Endothelial cell of umbilical vein (primary cell): Measurements from ENCODE around the gene KCNH2. TPM values are rescaled to one million over a fixed set of nuclear protein-coding genes. Genes with fewer than 3 reads are reported as not detected.

Experiments used
- BruUV-seq: library from RNA; stranded (reverse); fragments of 400-500 nt; replicated peaks from 2 replicates; lab custom pipeline; 2021; lab: Mats Ljungman, UMichigan
- CTCF ChIA-PET: fragments of 300-600, 350-600 bp; sonication (Branson Sonifier 250); formaldehyde crosslinking; loops from one replicate; lab custom pipeline; 2021; ENCODE audit warnings: antibody characterized with exemption, inconsistent platforms; lab: Charles Lee
- POLR2A ChIA-PET: fragments of 300-600, 350-600 bp; sonication (Branson Sonifier 250); formaldehyde crosslinking; loops from one replicate; lab custom pipeline; 2021; ENCODE audit warnings: antibody characterized with exemption, inconsistent platforms; lab: Charles Lee
- DNase-seq: peaks from one replicate; pipeline ENCODE4 v3.0.0-alpha.2; 2011; ENCODE audit warnings: low read depth, low spot score
- FAIRE-seq: peaks from 2 replicates; lab custom pipeline; 2011; peaks lifted over from hg19 to GRCh38; lab: Jason Lieb, UNC
- H2AFZ ChIP-seq: 2 replicates; pipeline ENCODE4 v1.6.0; 2012; ENCODE audit warnings: low read depth, low read length, control low read depth, inconsistent platforms
- H3K27ac ChIP-seq: 2 replicates; pipeline ENCODE4 v1.5.1; 2011; ENCODE audit warnings: low read depth, mild to moderate bottlenecking, control low read depth, low read length, moderate library complexity; ENCODE audit not compliant: insufficient read depth
- H3K27me3 ChIP-seq, 2 experiments: 2 replicates each; pipeline versions ENCODE4 v1.6.0 to v1.6.1; 2011; ENCODE audit warnings: low read length in 2 of 2, mixed read lengths in 1 of 2; ENCODE audit not compliant: control insufficient read depth in 2 of 2, insufficient read depth in 2 of 2
- H3K36me3 ChIP-seq, 2 experiments: 2 replicates in 1 of 2; 3 replicates in 1 of 2; pipeline ENCODE4 v1.5.1; 2011; ENCODE audit warnings: low read length in 2 of 2, mild to moderate bottlenecking in 1 of 2, moderate library complexity in 1 of 2; ENCODE audit not compliant: control insufficient read depth in 2 of 2, insufficient read depth in 2 of 2; ENCODE audit errors: extremely low read depth in 1 of 2
- H3K4me1 ChIP-seq: 3 replicates; pipeline ENCODE4 v1.5.1; 2011; ENCODE audit warnings: mild to moderate bottlenecking, low read length; ENCODE audit not compliant: control insufficient read depth, insufficient read depth; ENCODE audit errors: extremely low read depth
- H3K4me2 ChIP-seq: 2 replicates; pipeline ENCODE4 v1.6.1; 2011; ENCODE audit warnings: low read length, control low read depth, mixed read lengths; ENCODE audit not compliant: insufficient read depth
- H3K4me3 ChIP-seq, 3 experiments: fragments of 200-600 bp in 1 of 3; sonication (generic), shearing (Covaris generic) in 1 of 3; replicated peaks in 1 of 3; 2 replicates each; pipeline ENCODE4 v1.5.1; 2011 to 2016; ENCODE audit warnings: control low read depth in 3 of 3, low read length in 3 of 3, mild to moderate bottlenecking in 2 of 3, inconsistent platforms in 1 of 3, low read depth in 1 of 3, moderate library complexity in 1 of 3; ENCODE audit not compliant: insufficient read depth in 1 of 3
- H3K79me2 ChIP-seq: 2 replicates; pipeline ENCODE4 v1.6.0; 2012; ENCODE audit warnings: low read length, inconsistent platforms; ENCODE audit not compliant: control insufficient read depth, insufficient read depth
- H3K9ac ChIP-seq: replicated peaks from 2 replicates; pipeline ENCODE3; 2011; ENCODE audit warnings: low read length, control low read depth; ENCODE audit not compliant: insufficient read depth; ENCODE audit errors: extremely low read depth
- H3K9me1 ChIP-seq: replicated peaks from 3 replicates; pipeline ENCODE4 v1.6.0; 2011; ENCODE audit warnings: mild to moderate bottlenecking, low read length; ENCODE audit not compliant: control insufficient read depth, insufficient read depth; ENCODE audit errors: extremely low read depth
- H3K9me3 ChIP-seq: replicated peaks from 2 replicates; pipeline ENCODE4 v1.5.1; 2012; ENCODE audit warnings: low read length, inconsistent platforms; ENCODE audit not compliant: control insufficient read depth, insufficient read depth
- H4K20me1 ChIP-seq: replicated peaks from 2 replicates; pipeline ENCODE3; 2011; ENCODE audit warnings: mild to moderate bottlenecking, low read length; ENCODE audit not compliant: control insufficient read depth, insufficient read depth; ENCODE audit errors: extremely low read depth
- CTCF ChIP-seq, 2 donors: IDR thresholded peaks; 1 replicate in 1 of 2; 2 replicates in 1 of 2; pipeline ENCODE4 v1.5.1; 2011; ENCODE audit warnings: low read length in 2 of 2, mild to moderate bottlenecking in 2 of 2, moderate library complexity in 2 of 2, control low read depth in 1 of 2, inconsistent platforms in 1 of 2, low read depth in 1 of 2; ENCODE audit not compliant: insufficient read depth in 1 of 2; ENCODE audit errors: extremely low read depth in 1 of 2
- EZH2 ChIP-seq: IDR thresholded peaks from 2 replicates; pipeline ENCODE4 v1.6.1; 2012; ENCODE audit warnings: borderline replicate concordance, low read depth, mild to moderate bottlenecking, moderate library complexity, low read length, inconsistent platforms; ENCODE audit not compliant: severe bottlenecking
- FOS ChIP-seq: IDR thresholded peaks from 2 replicates; pipeline ENCODE4 v1.6.1; 2011; ENCODE audit warnings: mild to moderate bottlenecking, low read length, moderate library complexity, borderline replicate concordance; ENCODE audit not compliant: insufficient read depth
- GATA2 ChIP-seq: IDR thresholded peaks from 2 replicates; pipeline ENCODE4 v1.7.0; 2011; ENCODE audit warnings: low read depth, mild to moderate bottlenecking, moderate library complexity, mixed read lengths, low read length; ENCODE audit not compliant: insufficient read length, insufficient read depth
- JUN ChIP-seq: IDR thresholded peaks from 2 replicates; pipeline ENCODE4 v1.6.1; 2011; ENCODE audit warnings: borderline replicate concordance, low read depth; ENCODE audit not compliant: insufficient read length, insufficient read depth
- MAX ChIP-seq: IDR thresholded peaks from 2 replicates; pipeline ENCODE4 v1.6.1; 2011; ENCODE audit not compliant: insufficient read depth, insufficient read length
- MYC ChIP-seq: IDR thresholded peaks from one replicate; pipeline ENCODE4 v1.6.1; 2011; ENCODE audit warnings: mild to moderate bottlenecking, low read depth, low read length
- POLR2A ChIP-seq: IDR thresholded peaks from 2 replicates; pipeline ENCODE4 v1.6.1; 2012; ENCODE audit warnings: low read depth, mild to moderate bottlenecking, control low read depth, low read length
- POLR2AphosphoS5 ChIP-seq: IDR thresholded peaks from 2 replicates; pipeline ENCODE4 v1.6.1; 2012; ENCODE audit warnings: low read depth, mild to moderate bottlenecking, control low read depth, low read length, moderate library complexity; ENCODE audit not compliant: insufficient read depth
- dilution Hi-C: fragments of 300-500 bp; cut with MboI; formaldehyde crosslinking; loops from one replicate; pipeline ENCODE4 v1.15.0; 2019; ENCODE audit warnings: low sequenced_read_pairs; ENCODE audit not compliant: extremely low pct_ligation_motif_present
- intact Hi-C: fragments of 100-400 bp; cut with micrococcal nuclease; formaldehyde crosslinking; loops from one replicate; pipeline ENCODE4 v1.10.0; 2022
- polyA plus RNA-seq, 4 experiments: library from polyadenylated mRNA; depleted of rRNA in 3 of 4; stranded (reverse) in 3 of 4; unstranded in 1 of 4; fragments of >200 nt; gene quantifications; 2 replicates each; pipeline versions ENCODE4 v1.2.1 to v1.2.3, GENCODE V29; 2011 to 2012; ENCODE audit warnings: missing spikeins in 1 of 4
- total RNA-seq: library from RNA; stranded (reverse); gene quantifications from 2 replicates; pipeline ENCODE4 v1.2.3, GENCODE V29; 2021

The KCNH2 gene
- total and polyA plus RNA-seq, 2 donors (not counting 3 experiments of a cell fraction or from before 2014, with no cell fraction given) = 0.03 to 0.09 TPM

- no peaks in the 10 kb centered on the region for H3K9me1 ChIP-seq
- DNase-seq (no peak), FAIRE-seq (no peak)
- no TSS peak for BruUV-seq
- no peak overlapping the region for H3K27ac ChIP-seq
- no peak for TF ChIP-seq EZH2
- no peak for TF ChIP-seq POLR2AphosphoS5
- TF ChIP-seq POLR2A = no peak
- no peak for TF ChIP-seq GATA2
- TF ChIP-seq JUN = no peak
- no peak for TF ChIP-seq MYC
- TF ChIP-seq MAX = no peak
- no peak for TF ChIP-seq CTCF (IDR thresholded peaks at IDR 0.05; ENCODE audit: extremely low read depth in 1 of 2, insufficient read depth in 1 of 2, low read depth in 1 of 2, low read length in 2 of 2)
- no peak for TF ChIP-seq FOS
- no peak overlapping the region for H2AFZ ChIP-seq
- H3K27me3 ChIP-seq = no peaks in the 10 kb centered on the region
- H3K4me3 ChIP-seq = no peak overlapping the region
- peaks cover 7% of the 10 kb centered on the region for H3K79me2 ChIP-seq
- no peak overlapping the region for H3K9ac ChIP-seq
- no peaks in the 10 kb centered on the region for H3K9me3 ChIP-seq
- POLR2A ChIA-PET = no interaction called here
- dilution Hi-C loops = no loop called here
- CTCF ChIA-PET = interaction anchor here (1.5 to 2.3 kb wide), 2 partner anchors 9 kb away, joined by 5 to 10 read pairs; no protein-coding TSS in a partner anchor
- peaks cover 0 to 37% of the 10 kb centered on the region in 2 experiments for H3K36me3 ChIP-seq
- no peaks in the 10 kb centered on the region for H4K20me1 ChIP-seq
- intact Hi-C loops = no loop called here
- H3K4me1 ChIP-seq = peaks cover 28% of the 10 kb centered on the region
- H3K4me2 ChIP-seq = no peak overlapping the region
These were observed 20.2 kb upstream of the KCNH2 start for GRCh38 chr7:150998341-150998740.
